MM.1S (cell line): ENCODE measurements around the gene CEP164.

Source experiments
- CTCF ChIP-seq: fragments of 300-600 bp; sonication (generic); IDR thresholded peaks from 2 replicates; pipeline ENCODE4 v1.5.1; 2016; ENCODE audit warnings: antibody characterized with exemption, low read length, mixed read lengths
- EZH2phosphoT487 ChIP-seq: fragments of 300-600 bp; sonication (generic); IDR thresholded peaks from 2 replicates; pipeline ENCODE4 v1.6.1; 2018; ENCODE audit warnings: antibody characterized with exemption, low read length

GRCh38 chr11:117313091-117313490 is 14.6 kb upstream of the CEP164 start:
- TF ChIP-seq CTCF = no peak
- TF ChIP-seq EZH2phosphoT487 = no peak
